Neural cell (in vitro differentiated cells): Measurements from ENCODE around the gene KCNJ16. TPM values are rescaled to one million over a fixed set of nuclear protein-coding genes. Genes with fewer than 3 reads are reported as not detected.

ENCODE experiments used
- H2AFZ ChIP-seq: fragments of 200-600, 300-800 bp; sonication (generic), shearing (Covaris generic); 2 replicates; pipeline ENCODE4 v1.6.0; 2014; ENCODE audit warnings: low read depth, mild to moderate bottlenecking, antibody characterized with exemption, low read length, moderate library complexity
- H3F3A ChIP-seq: fragments of 200-600 bp; shearing (Covaris generic); 2 replicates; pipeline ENCODE4 v1.6.1; 2016; ENCODE audit warnings: mild to moderate bottlenecking, moderate library complexity, mixed read lengths, antibody characterized with exemption, low read length; ENCODE audit not compliant: insufficient read depth, poor library complexity, severe bottlenecking
- H3K27ac ChIP-seq: fragments of 200-600, 300-800 bp; sonication (generic), shearing (Covaris generic); 2 replicates; pipeline ENCODE4 v1.5.1; 2014; ENCODE audit warnings: mild to moderate bottlenecking, low read length, moderate library complexity
- H3K27me3 ChIP-seq: fragments of 300-800, 200-600 bp; sonication (generic), shearing (Covaris generic); 2 replicates; pipeline ENCODE4 v1.6.0; 2014; ENCODE audit warnings: mild to moderate bottlenecking, low read depth, low read length, moderate library complexity; ENCODE audit not compliant: insufficient read depth
- H3K36me3 ChIP-seq: fragments of 300-800, 200-600 bp; sonication (generic), shearing (Covaris generic); 2 replicates; pipeline ENCODE4 v1.5.1; 2014; ENCODE audit warnings: mild to moderate bottlenecking, antibody characterized with exemption, low read length, moderate library complexity; ENCODE audit not compliant: insufficient read depth
- H3K4me2 ChIP-seq: fragments of 300-800, 200-600 bp; sonication (generic), shearing (Covaris generic); 2 replicates; pipeline ENCODE4 v1.6.0; 2014; ENCODE audit warnings: mild to moderate bottlenecking, low read length
- H3K4me3 ChIP-seq: fragments of 300-800, 200-600 bp; sonication (generic), shearing (Covaris generic); 2 replicates; pipeline ENCODE4 v1.5.1; 2014; ENCODE audit warnings: mild to moderate bottlenecking, low read length, moderate library complexity
- H3K79me2 ChIP-seq: fragments of 200-600 bp; shearing (Covaris generic); replicated peaks from 2 replicates; pipeline ENCODE4 v1.6.0; 2014; ENCODE audit warnings: mild to moderate bottlenecking, low read length, moderate library complexity; ENCODE audit not compliant: insufficient read depth
- H3K9ac ChIP-seq: fragments of 300-800, 200-600 bp; sonication (generic), shearing (Covaris generic); 2 replicates; pipeline ENCODE4 v1.6.1; 2016; ENCODE audit warnings: mild to moderate bottlenecking, low read length, mixed read lengths
- H3K9me2 ChIP-seq: fragments of 200-600 bp; shearing (Covaris generic); 2 replicates; pipeline ENCODE4 v1.6.1; 2016; ENCODE audit warnings: mild to moderate bottlenecking, low read length, mixed read lengths; ENCODE audit not compliant: insufficient read depth
- H3K9me3 ChIP-seq: fragments of 200-600, 300-800 bp; sonication (generic), shearing (Covaris generic); 2 replicates; pipeline ENCODE4 v1.6.1; 2016; ENCODE audit warnings: mild to moderate bottlenecking, mixed run types, low read length, moderate library complexity, mixed read lengths
- H4K20me1 ChIP-seq: fragments of 200-600 bp; shearing (Covaris generic); 2 replicates; pipeline ENCODE4 v1.6.1; 2016; ENCODE audit warnings: mild to moderate bottlenecking, mixed run types; ENCODE audit not compliant: insufficient read depth
- EZH2 ChIP-seq: fragments of 200-600, 300-800 bp; shearing (Covaris generic), sonication (generic); IDR thresholded peaks from 2 replicates; pipeline ENCODE4 v1.6.1; 2014; ENCODE audit warnings: antibody characterized with exemption, low read length, borderline replicate concordance, mild to moderate bottlenecking; ENCODE audit not compliant: insufficient read depth, poor library complexity, severe bottlenecking
- POLR2AphosphoS5 ChIP-seq: IDR thresholded peaks from 2 replicates; pipeline ENCODE4 v1.6.1; 2012
- RAD21 ChIP-seq: fragments of 450-650 bp; conservative IDR thresholded peaks from 2 replicates; pipeline ENCODE4 v1.6.1; 2014; ENCODE audit warnings: antibody characterized with exemption, mild to moderate bottlenecking, moderate library complexity
- SMC3 ChIP-seq: fragments of 450-650 bp; conservative IDR thresholded peaks from 2 replicates; pipeline ENCODE4 v1.6.1; 2014; ENCODE audit warnings: antibody characterized with exemption, mild to moderate bottlenecking, moderate library complexity; ENCODE audit not compliant: poor library complexity
- TAF1 ChIP-seq: IDR thresholded peaks from 2 replicates; pipeline ENCODE4 v1.6.1; 2012; ENCODE audit warnings: low read depth
- polyA plus RNA-seq: library from polyadenylated mRNA; depleted of rRNA; stranded (reverse); fragments of >200 nt; gene quantifications from 2 replicates; pipeline ENCODE4 v1.2.3, GENCODE V29; 2014
- TF ChIP-seq, protein P1 (sequence below): fragments of 450-650 bp; IDR thresholded peaks from 2 replicates; pipeline ENCODE4 v1.5.1; 2014; ENCODE audit warnings: antibody characterized with exemption, mild to moderate bottlenecking, moderate library complexity; ENCODE audit not compliant: poor library complexity, severe bottlenecking
- TF ChIP-seq, protein P2 (sequence below): IDR thresholded peaks from 2 replicates; pipeline ENCODE4 v1.6.1; 2012; ENCODE audit warnings: borderline replicate concordance

Gene KCNJ16
- polyA plus RNA-seq, 1 donor from 2014 or later: 1.7 TPM

DNA sequence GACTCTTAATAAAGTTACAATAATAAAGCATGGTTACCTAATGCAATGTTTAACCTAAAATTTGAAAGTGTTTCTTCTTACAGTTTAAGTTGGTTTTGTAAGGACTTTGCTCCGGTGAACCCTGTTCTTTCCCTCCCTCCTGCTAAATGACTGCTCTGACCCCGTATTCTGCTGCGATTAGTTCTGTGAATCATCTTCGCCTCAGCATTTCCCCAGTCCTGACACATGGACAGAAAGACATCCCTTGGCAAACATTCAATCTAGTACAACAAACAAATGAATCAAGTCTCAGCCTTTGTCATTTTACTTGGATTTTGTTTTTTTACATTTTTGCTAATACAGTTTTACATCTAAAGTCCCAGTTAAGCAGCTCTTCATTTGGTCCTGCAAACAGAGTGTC, 109.7 kb downstream of the KCNJ16 start:
- Histone ChIP-seq H2AFZ (no peak overlapping the region), H3K9me2 (no peaks in the 10 kb centered on the region), H3K27me3 (no peaks in the 10 kb centered on the region), H3K79me2 (no peaks in the 10 kb centered on the region), H3K4me3 (no peak overlapping the region), H3F3A (no peaks in the 10 kb centered on the region), H3K4me2 (no peak overlapping the region), H3K9me3 (no peaks in the 10 kb centered on the region), H3K36me3 (no peaks in the 10 kb centered on the region), H3K27ac (no peak overlapping the region), H4K20me1 (no peaks in the 10 kb centered on the region), H3K9ac (no peak overlapping the region)
- TF ChIP-seq TAF1 (no peak), POLR2AphosphoS5 (no peak), RAD21 (no peak), SMC3 (no peak), EZH2 (no peak)
- TF ChIP-seq, protein P1, sequence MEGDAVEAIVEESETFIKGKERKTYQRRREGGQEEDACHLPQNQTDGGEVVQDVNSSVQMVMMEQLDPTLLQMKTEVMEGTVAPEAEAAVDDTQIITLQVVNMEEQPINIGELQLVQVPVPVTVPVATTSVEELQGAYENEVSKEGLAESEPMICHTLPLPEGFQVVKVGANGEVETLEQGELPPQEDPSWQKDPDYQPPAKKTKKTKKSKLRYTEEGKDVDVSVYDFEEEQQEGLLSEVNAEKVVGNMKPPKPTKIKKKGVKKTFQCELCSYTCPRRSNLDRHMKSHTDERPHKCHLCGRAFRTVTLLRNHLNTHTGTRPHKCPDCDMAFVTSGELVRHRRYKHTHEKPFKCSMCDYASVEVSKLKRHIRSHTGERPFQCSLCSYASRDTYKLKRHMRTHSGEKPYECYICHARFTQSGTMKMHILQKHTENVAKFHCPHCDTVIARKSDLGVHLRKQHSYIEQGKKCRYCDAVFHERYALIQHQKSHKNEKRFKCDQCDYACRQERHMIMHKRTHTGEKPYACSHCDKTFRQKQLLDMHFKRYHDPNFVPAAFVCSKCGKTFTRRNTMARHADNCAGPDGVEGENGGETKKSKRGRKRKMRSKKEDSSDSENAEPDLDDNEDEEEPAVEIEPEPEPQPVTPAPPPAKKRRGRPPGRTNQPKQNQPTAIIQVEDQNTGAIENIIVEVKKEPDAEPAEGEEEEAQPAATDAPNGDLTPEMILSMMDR: no peak
- TF ChIP-seq, protein P2, sequence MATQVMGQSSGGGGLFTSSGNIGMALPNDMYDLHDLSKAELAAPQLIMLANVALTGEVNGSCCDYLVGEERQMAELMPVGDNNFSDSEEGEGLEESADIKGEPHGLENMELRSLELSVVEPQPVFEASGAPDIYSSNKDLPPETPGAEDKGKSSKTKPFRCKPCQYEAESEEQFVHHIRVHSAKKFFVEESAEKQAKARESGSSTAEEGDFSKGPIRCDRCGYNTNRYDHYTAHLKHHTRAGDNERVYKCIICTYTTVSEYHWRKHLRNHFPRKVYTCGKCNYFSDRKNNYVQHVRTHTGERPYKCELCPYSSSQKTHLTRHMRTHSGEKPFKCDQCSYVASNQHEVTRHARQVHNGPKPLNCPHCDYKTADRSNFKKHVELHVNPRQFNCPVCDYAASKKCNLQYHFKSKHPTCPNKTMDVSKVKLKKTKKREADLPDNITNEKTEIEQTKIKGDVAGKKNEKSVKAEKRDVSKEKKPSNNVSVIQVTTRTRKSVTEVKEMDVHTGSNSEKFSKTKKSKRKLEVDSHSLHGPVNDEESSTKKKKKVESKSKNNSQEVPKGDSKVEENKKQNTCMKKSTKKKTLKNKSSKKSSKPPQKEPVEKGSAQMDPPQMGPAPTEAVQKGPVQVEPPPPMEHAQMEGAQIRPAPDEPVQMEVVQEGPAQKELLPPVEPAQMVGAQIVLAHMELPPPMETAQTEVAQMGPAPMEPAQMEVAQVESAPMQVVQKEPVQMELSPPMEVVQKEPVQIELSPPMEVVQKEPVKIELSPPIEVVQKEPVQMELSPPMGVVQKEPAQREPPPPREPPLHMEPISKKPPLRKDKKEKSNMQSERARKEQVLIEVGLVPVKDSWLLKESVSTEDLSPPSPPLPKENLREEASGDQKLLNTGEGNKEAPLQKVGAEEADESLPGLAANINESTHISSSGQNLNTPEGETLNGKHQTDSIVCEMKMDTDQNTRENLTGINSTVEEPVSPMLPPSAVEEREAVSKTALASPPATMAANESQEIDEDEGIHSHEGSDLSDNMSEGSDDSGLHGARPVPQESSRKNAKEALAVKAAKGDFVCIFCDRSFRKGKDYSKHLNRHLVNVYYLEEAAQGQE: no peak

Other genes starting within 250 kb of the KCNJ16 start
- 1.5 and 2.3 TPM in 2 replicates for gene KCNJ2, start 94.3 kb downstream of the KCNJ16 start, polyA plus RNA-seq